T-helper 1 cell treated with Interleukin-12 subunit alpha and Interleukin-12 subunit beta and Interleukin-4 antibody, amounts not matched to agents 30 ng/mL and 1 ng/mL, for 36 hours (primary cell): ENCODE results near the gene ZNF221. TPM values are rescaled to one million over a fixed set of nuclear protein-coding genes. Genes with fewer than 3 reads are reported as not detected.

ENCODE experiments used
- intact Hi-C: fragments of 100-400 bp; cut with micrococcal nuclease; formaldehyde crosslinking; loops from one replicate; pipeline ENCODE4 v1.15.1; 2024
- total RNA-seq: library from RNA; stranded (reverse); gene quantifications from 2 replicates; pipeline ENCODE4 v1.2.3, GENCODE V29; 2022

Gene ZNF221
- total RNA-seq, 1 donor from 2014 or later, result 0.61 TPM

GRCh38 chr19:43956827-43957226, 5.8 kb downstream of the ZNF221 start:
- intact Hi-C loops, result no loop called here

GRCh38 chr19:43957891-43958290, 6.9 kb downstream of the ZNF221 start:
- intact Hi-C loops, result no loop called here

- intact Hi-C loops, result no loop called here
Observed at GRCh38 chr19:43960411-43960810, 9.4 kb downstream of the ZNF221 start.

GRCh38 chr19:43966079-43966694, 15.2 kb downstream of the ZNF221 start:
- intact Hi-C loops, result no loop called here

GRCh38 chr19:43976732-43977131, 25.7 kb downstream of the ZNF221 start:
- intact Hi-C loops, result no loop called here

- intact Hi-C loops, result loop anchor here (5.0 kb wide), 1 partner anchor 129 kb away; the partner anchor contains the start of gene ZNF225
Observed at GRCh38 chr19:43983544-43983911, 32.5 kb downstream of the ZNF221 start.

- intact Hi-C loops, result loop anchor here (1.0 to 5.0 kb wide), 9 partner anchors 18 to 321 kb away; partner anchors contain the start of genes ZNF221, ZNF222, ZNF224 and ZNF225
Observed at GRCh38 chr19:43983912-43984686, 33.1 kb downstream of the ZNF221 start, which contains the start of gene ZNF155. TSS of gene ZNF155 (plus strand) at chr19:43984188. CDS start at chr19:43988544, 4,356 bp downstream.

GRCh38 chr19:43984687-43985000, 33.6 kb downstream of the ZNF221 start:
- intact Hi-C loops, result loop anchor here (1.0 to 5.0 kb wide), 9 partner anchors 18 to 321 kb away; partner anchors contain the start of genes ZNF221, ZNF222, ZNF224 and ZNF225

GRCh38 chr19:43997631-43998290, 46.7 kb downstream of the ZNF221 start:
- intact Hi-C loops, result no loop called here

GRCh38 chr19:44002212-44002565, 51.2 kb downstream of the ZNF221 start:
- intact Hi-C loops, result loop anchor here (1.0 to 2.0 kb wide), 13 partner anchors 18 to 248 kb away; partner anchors contain the start of genes SMG9, ZNF155, ZNF221 and ZNF222

GRCh38 chr19:44002566-44003460, 51.8 kb downstream of the ZNF221 start, which contains the start of gene ZNF230:
TSS of gene ZNF230 (plus strand) at chr19:44002957. CDS start at chr19:44007079, 4,122 bp downstream.
- intact Hi-C loops, result loop anchor here (1.0 to 2.0 kb wide), 13 partner anchors 19 to 249 kb away; partner anchors contain the start of genes SMG9, ZNF155, ZNF221 and ZNF222

- intact Hi-C loops, result loop anchor here (2.0 kb wide), 1 partner anchor 161 kb away; the partner anchor contains the start of gene ZNF226
Observed at GRCh38 chr19:44003461-44004009, 52.5 kb downstream of the ZNF221 start.

GRCh38 chr19:44005973-44006372, 54.9 kb downstream of the ZNF221 start:
- intact Hi-C loops, result no loop called here

GRCh38 chr19:44007473-44007872, 56.4 kb downstream of the ZNF221 start:
- intact Hi-C loops, result no loop called here

- intact Hi-C loops, result no loop called here
Observed at GRCh38 chr19:44010468-44010867, 59.4 kb downstream of the ZNF221 start.

Other genes starting within 250 kb of the ZNF221 start
- gene IRGC, start 235.2 kb upstream of the ZNF221 start, total RNA-seq, result not detected in 2 replicates
- gene SMG9, start 196.3 kb upstream of the ZNF221 start, total RNA-seq, result 77.2 and 82.8 TPM in 2 replicates
- 82.9 and 87.8 TPM in 2 replicates for gene KCNN4, start 170.3 kb upstream of the ZNF221 start, total RNA-seq
- gene LYPD5, start 148.8 kb upstream of the ZNF221 start, total RNA-seq, result 0.54 and 0.71 TPM in 2 replicates
- 5.8 and 7.0 TPM in 2 replicates for gene ZNF283, start 123.9 kb upstream of the ZNF221 start, total RNA-seq
- 0.61 and 1.4 TPM in 2 replicates for gene ZNF404, start 67.3 kb upstream of the ZNF221 start, total RNA-seq
- 17.9 and 19.9 TPM in 2 replicates for gene ZNF45, start 15.9 kb upstream of the ZNF221 start, total RNA-seq
- gene ZNF155, start 33.0 kb downstream of the ZNF221 start, total RNA-seq, result 5.8 and 7.8 TPM in 2 replicates
- 5.6 and 6.2 TPM in 2 replicates for gene ZNF230, start 51.7 kb downstream of the ZNF221 start, total RNA-seq
- gene ZNF222, start 74.2 kb downstream of the ZNF221 start, total RNA-seq, result 2.2 and 3.7 TPM in 2 replicates
- gene ZNF223, start 100.8 kb downstream of the ZNF221 start, total RNA-seq, result not detected in 2 replicates
- 2.0 and 2.2 TPM in 2 replicates for gene ZNF284, start 120.9 kb downstream of the ZNF221 start, total RNA-seq
- gene ZNF224, start 143.1 kb downstream of the ZNF221 start, total RNA-seq, result 34.9 and 36.2 TPM in 2 replicates
- gene ZNF225, start 162.2 kb downstream of the ZNF221 start, total RNA-seq, result 4.6 and 5.2 TPM in 2 replicates
- gene ZNF234, start 190.3 kb downstream of the ZNF221 start, total RNA-seq, result 11.7 and 13.2 TPM in 2 replicates
- gene ZNF226, start 213.9 kb downstream of the ZNF221 start, total RNA-seq, result 20.0 and 20.6 TPM in 2 replicates